Measurements from ENCODE around the gene DSTYK.

DSTYK gene

GRCh38 chr1:205226868-205227583 is 15.5 kb upstream of the DSTYK start:
- no peak for DNase-seq (ENCODE audit: extremely low read depth, low read depth)
- TF ChIP-seq, protein P1, sequence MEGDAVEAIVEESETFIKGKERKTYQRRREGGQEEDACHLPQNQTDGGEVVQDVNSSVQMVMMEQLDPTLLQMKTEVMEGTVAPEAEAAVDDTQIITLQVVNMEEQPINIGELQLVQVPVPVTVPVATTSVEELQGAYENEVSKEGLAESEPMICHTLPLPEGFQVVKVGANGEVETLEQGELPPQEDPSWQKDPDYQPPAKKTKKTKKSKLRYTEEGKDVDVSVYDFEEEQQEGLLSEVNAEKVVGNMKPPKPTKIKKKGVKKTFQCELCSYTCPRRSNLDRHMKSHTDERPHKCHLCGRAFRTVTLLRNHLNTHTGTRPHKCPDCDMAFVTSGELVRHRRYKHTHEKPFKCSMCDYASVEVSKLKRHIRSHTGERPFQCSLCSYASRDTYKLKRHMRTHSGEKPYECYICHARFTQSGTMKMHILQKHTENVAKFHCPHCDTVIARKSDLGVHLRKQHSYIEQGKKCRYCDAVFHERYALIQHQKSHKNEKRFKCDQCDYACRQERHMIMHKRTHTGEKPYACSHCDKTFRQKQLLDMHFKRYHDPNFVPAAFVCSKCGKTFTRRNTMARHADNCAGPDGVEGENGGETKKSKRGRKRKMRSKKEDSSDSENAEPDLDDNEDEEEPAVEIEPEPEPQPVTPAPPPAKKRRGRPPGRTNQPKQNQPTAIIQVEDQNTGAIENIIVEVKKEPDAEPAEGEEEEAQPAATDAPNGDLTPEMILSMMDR (IDR thresholded peaks at IDR 0.05; ENCODE audit: low read depth, low read length) = no peak

DNA sequence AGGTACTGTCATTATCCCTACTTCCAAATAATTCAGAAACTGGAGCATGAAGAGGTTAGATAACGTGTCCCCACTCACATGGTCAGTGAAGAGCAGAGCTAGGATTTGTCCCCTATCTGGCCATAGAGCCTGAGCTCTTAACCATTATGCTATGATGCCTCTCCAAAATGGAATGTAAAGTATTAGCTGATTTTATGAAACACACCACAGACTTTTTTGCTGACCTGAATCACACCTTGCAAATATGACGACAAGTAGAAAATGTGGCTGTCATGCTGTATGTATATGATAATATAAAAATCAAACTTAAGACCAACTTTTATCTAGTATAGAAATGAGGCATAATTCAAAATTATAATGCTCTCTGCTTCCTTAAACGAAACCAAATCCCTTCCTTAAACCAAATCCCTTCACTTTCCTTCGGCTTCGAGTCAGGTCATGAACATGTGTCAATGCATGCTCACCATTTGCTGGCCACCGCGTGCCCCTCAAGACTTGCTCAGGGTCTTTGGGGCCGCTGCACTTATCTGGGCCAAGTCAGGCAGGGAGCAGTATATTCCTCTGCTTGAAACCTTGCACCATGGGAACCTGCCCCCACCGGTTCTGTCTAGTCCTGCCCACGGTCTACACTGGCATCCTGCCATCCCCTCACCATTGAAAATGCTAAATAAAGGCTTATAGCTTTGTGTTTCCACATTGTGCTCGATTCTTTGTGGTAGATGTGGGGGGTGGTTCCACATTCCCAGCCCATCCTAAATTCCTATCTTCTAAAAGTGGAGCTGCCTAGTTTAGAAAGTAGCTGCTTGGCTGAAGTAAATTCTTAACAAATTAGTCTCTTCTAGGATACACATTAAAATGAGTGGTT is 14.6 kb upstream of the DSTYK start:
- TF ChIP-seq, protein P1 (IDR thresholded peaks at IDR 0.05; ENCODE audit: low read depth, low read length) = no peak

DNA sequence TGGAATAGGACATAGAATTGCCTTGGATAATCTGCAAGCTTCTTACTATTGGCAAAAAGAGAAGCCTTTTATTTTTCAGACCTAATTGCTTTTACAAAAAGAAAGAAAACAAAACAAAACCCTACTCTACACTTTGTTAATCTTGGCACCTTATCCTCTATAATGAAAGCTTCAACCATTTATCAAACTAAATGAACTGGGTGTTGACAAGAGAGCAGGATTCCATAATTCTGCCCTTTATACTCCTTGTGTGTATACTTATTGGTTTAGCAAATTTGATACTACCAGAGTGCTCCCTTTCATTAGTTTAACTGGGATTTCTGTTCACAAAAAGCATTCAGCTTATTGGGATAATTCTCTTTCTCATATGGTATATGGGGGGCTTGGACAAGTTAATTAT is 13.2 kb upstream of the DSTYK start:
- TF ChIP-seq, protein P1 (IDR thresholded peaks at IDR 0.05; ENCODE audit: low read depth, low read length) = no peak
- no peak for DNase-seq (ENCODE audit: extremely low read depth, low read depth)

More for the DNA sequence above, 14.6 kb upstream of the DSTYK start:
- no peak for DNase-seq (ENCODE audit: extremely low read depth, low read depth)

DNA sequence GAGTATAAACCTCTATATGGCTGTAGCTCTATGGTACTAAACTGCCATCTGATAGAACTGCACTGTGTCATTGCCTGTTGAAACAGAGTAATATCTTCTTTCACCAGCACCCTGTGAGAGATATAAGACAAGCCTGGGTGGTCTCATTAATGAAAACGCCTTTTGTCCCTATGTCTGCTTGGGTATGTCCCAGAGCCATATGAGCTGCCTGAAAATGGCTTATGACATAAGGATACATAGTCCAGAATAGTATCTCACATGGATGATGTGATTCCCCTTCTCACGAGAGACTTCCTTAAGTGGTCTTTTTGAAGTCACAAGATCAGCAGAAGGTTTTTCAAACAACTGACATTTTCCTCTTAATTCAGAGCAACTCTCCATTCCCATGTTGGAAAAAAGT is 8.9 kb upstream of the DSTYK start:
- no peak for DNase-seq (ENCODE audit: extremely low read depth, low read depth)

DNA sequence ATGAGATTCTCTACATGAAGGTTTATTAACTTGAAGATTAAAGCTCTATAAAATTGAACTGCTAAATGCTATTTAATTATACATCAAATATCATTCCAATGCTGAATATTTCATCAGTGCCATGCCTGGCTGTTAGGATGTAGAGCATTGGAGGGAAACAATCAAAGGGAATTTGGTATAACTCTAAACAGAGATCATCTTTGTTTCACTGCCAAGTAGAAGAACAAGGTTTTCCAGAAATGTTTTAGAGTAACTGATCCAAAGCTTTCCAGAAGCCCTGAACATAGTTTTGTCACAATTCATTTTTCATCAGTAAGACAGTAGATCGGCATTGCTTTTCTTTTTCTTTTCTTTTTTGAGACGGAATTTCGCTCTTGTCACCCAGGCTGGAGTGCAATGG is 5.9 kb upstream of the DSTYK start:
- no peak for DNase-seq (ENCODE audit: extremely low read depth, low read depth)
- TF ChIP-seq, protein P1 (IDR thresholded peaks at IDR 0.05; ENCODE audit: low read depth, low read length) = no peak

More for the DNA sequence above, 8.9 kb upstream of the DSTYK start:
- TF ChIP-seq, protein P1 (IDR thresholded peaks at IDR 0.05; ENCODE audit: low read depth, low read length) = no peak

DNA sequence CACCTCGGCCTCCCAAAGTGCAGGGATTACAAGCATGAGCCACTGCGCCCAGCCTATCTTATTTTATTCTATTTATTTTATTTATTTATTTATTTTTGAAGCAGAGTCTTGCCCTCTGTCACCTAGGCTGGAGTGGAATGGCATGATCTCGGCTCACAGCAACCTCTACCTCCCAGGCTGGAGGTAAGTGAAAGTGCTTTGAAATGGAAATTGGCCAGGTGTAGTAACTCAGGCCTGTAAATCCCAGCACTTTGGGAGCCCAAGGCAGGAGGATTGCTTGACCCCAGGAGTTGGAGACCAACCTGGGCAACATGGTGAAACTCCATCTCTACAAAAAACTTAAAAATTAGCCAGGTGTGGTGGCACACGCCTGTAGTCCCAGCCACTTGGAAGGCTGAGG is 5.1 kb upstream of the DSTYK start:
- no peak for DNase-seq (ENCODE audit: extremely low read depth, low read depth)
- TF ChIP-seq, protein P1 (IDR thresholded peaks at IDR 0.05; ENCODE audit: low read depth, low read length) = no peak

GRCh38 chr1:205214756-205215155 is 3.3 kb upstream of the DSTYK start:
- TF ChIP-seq, protein P1 (IDR thresholded peaks at IDR 0.05; ENCODE audit: low read depth, low read length) = no peak
- DNase-seq (ENCODE audit: extremely low read depth, low read depth) = no peak

Data from AG09319 (cell line).